HEK293T (cell line): ENCODE results near the gene LYSMD2.
A peak's percentile ranks its signal among the peaks of the same experiment; 100 is the strongest.

Experiments
- CTCF ChIA-PET: fragments of 350-600 bp; formaldehyde crosslinking; extraction: SDS; loops from one replicate; lab custom pipeline; 2021; ENCODE audit warnings: antibody characterized with exemption, inconsistent platforms; lab: Yijun Ruan, JAX
- POLR2A ChIA-PET: fragments of 350-600 bp; formaldehyde crosslinking; extraction: SDS; loops from one replicate; lab custom pipeline; 2020; ENCODE audit warnings: antibody characterized with exemption, inconsistent platforms; lab: Yijun Ruan, JAX
- DNase-seq: peaks from one replicate; pipeline ENCODE4 v3.0.0; 2012; ENCODE audit warnings: mixed read lengths; ENCODE audit errors: extremely low spot score
- ARNT ChIP-seq: fragments of 450-650 bp; IDR thresholded peaks from 2 replicates; pipeline ENCODE4 v1.6.1; 2017; ENCODE audit warnings: mild to moderate bottlenecking
- BHLHE40 ChIP-seq: fragments of 450-650 bp; IDR thresholded peaks from 2 replicates; pipeline ENCODE4 v1.6.1; 2016; ENCODE audit warnings: mild to moderate bottlenecking, moderate library complexity, borderline replicate concordance
- CTBP1 ChIP-seq: fragments of 450-650 bp; IDR thresholded peaks from 2 replicates; pipeline ENCODE4 v1.6.1; 2016; ENCODE audit warnings: borderline replicate concordance
- ELF4 ChIP-seq: fragments of 450-650 bp; IDR thresholded peaks from 2 replicates; pipeline ENCODE4 v1.6.1; 2017; ENCODE audit warnings: antibody characterized with exemption
- FOXA1 ChIP-seq: fragments of 450-650 bp; IDR thresholded peaks from 2 replicates; pipeline ENCODE4 v1.6.1; 2016; ENCODE audit warnings: mild to moderate bottlenecking
- FOXK2 ChIP-seq: fragments of 450-650 bp; IDR thresholded peaks from 2 replicates; pipeline ENCODE4 v1.6.1; 2016; ENCODE audit warnings: mild to moderate bottlenecking
- FOXM1 ChIP-seq: fragments of 450-650 bp; IDR thresholded peaks from 2 replicates; pipeline ENCODE4 v1.6.1; 2017; ENCODE audit warnings: mild to moderate bottlenecking, borderline replicate concordance
- HDGF ChIP-seq: fragments of 450-650 bp; IDR thresholded peaks from 2 replicates; pipeline ENCODE4 v1.6.1; 2017; ENCODE audit warnings: antibody characterized with exemption, borderline replicate concordance
- L3MBTL2 ChIP-seq: fragments of 450-650 bp; conservative IDR thresholded peaks from 2 replicates; pipeline ENCODE4 v1.6.1; 2016; ENCODE audit warnings: mild to moderate bottlenecking
- LEF1 ChIP-seq: fragments of 450-650 bp; IDR thresholded peaks from 2 replicates; pipeline ENCODE4 v1.6.1; 2017; ENCODE audit warnings: mild to moderate bottlenecking, borderline replicate concordance
- NFRKB ChIP-seq: fragments of 450-650 bp; IDR thresholded peaks from 2 replicates; pipeline ENCODE4 v1.6.1; 2016; ENCODE audit warnings: mild to moderate bottlenecking, moderate library complexity
- PKNOX1 ChIP-seq: fragments of 450-650 bp; IDR thresholded peaks from 2 replicates; pipeline ENCODE4 v1.6.1; 2016
- SP1 ChIP-seq: fragments of 450-650 bp; IDR thresholded peaks from 2 replicates; pipeline ENCODE4 v1.6.1; 2017
- SUZ12 ChIP-seq: fragments of 450-650 bp; IDR thresholded peaks from 2 replicates; pipeline ENCODE4 v1.6.1; 2016; ENCODE audit warnings: mild to moderate bottlenecking
- TARDBP ChIP-seq: fragments of 450-650 bp; IDR thresholded peaks from 2 replicates; pipeline ENCODE4 v1.6.1; 2016
- ZNF384 ChIP-seq: fragments of 450-650 bp; IDR thresholded peaks from 2 replicates; pipeline ENCODE4 v1.6.1; 2016

Gene LYSMD2

GRCh38 chr15:51756482-51756881 is 19.0 kb upstream of the LYSMD2 start:
- CTCF ChIA-PET: interaction anchor here (0.7 to 2.4 kb wide), 2 partner anchors 20 to 130 kb away, joined by 4 to 8 read pairs; no protein-coding TSS in a partner anchor
- POLR2A ChIA-PET: no interaction called here
- TF ChIP-seq FOXM1 (no peak), FOXA1 (no peak), L3MBTL2 (no peak), SUZ12 (no peak), HDGF (no peak), CTBP1 (no peak), NFRKB (no peak), PKNOX1 (no peak), TARDBP (no peak), ELF4 (no peak), ZNF384 (no peak), ARNT (no peak), FOXK2 (no peak), BHLHE40 (no peak), SP1 (no peak), LEF1 (no peak)
- DNase-seq: no peak

GRCh38 chr15:51755790-51756189 is 18.3 kb upstream of the LYSMD2 start:
- no peak for DNase-seq
- TF ChIP-seq ARNT (no peak), FOXM1 (no peak), BHLHE40 (no peak), SUZ12 (no peak), CTBP1 (no peak), LEF1 (no peak), SP1 (no peak), FOXA1 (no peak), HDGF (no peak), ZNF384 (no peak), ELF4 (no peak), TARDBP (no peak), L3MBTL2 (no peak), NFRKB (no peak), FOXK2 (no peak), PKNOX1 (no peak)
- ChIA-PET POLR2A (no interaction called here), CTCF (interaction anchor here (2.4 kb wide), 1 partner anchor 21 kb away, joined by 8 read pairs; no protein-coding TSS in a partner anchor)

GRCh38 chr15:51754267-51754666 is 16.8 kb upstream of the LYSMD2 start:
- CTCF ChIA-PET: no interaction called here
- TF ChIP-seq LEF1 (no peak), NFRKB (no peak), ELF4 (no peak), FOXK2 (no peak), TARDBP (no peak)
- POLR2A ChIA-PET: interaction anchor here (1.0 kb wide), 1 partner anchor 17 kb away, joined by 3 read pairs; the partner anchor contains the start of gene LYSMD2

GRCh38 chr15:51752888-51753287 is 15.4 kb upstream of the LYSMD2 start:
- ChIA-PET CTCF (no interaction called here), POLR2A (interaction anchor here (1.0 kb wide), 1 partner anchor 16 kb away, joined by 4 read pairs; the partner anchor contains the start of gene LYSMD2)
- DNase-seq: no peak
- TF ChIP-seq PKNOX1 (no peak), NFRKB (no peak), L3MBTL2 (no peak)

More at GRCh38 chr15:51754267-51754666, 16.8 kb upstream of the LYSMD2 start:
- DNase-seq: no peak

- ChIA-PET CTCF (interaction anchor here (0.5 kb wide), 1 partner anchor 165 kb away, joined by 4 read pairs; no protein-coding TSS in a partner anchor), POLR2A (interaction anchor here (1.0 kb wide), 1 partner anchor 15 kb away, joined by 4 read pairs; the partner anchor contains the start of gene LYSMD2)
- TF ChIP-seq LEF1 (no peak), L3MBTL2 (peak; percentile 60), PKNOX1 (peak; percentile 55)
- peak; percentile 37 for DNase-seq
These were observed 14.5 kb upstream of the LYSMD2 start for GRCh38 chr15:51751697-51752683.
